CD4-positive, alpha-beta T cell treated with Interleukin-15 for 1 hour (primary cell): ENCODE measurements around the gene NOC4L.
"Not testable (repeated sequence)": the region's sequence is repeated elsewhere in the genome, so short reads cannot be mapped to it uniquely, and the experiment has no call there.

Source experiments
- DNase-seq: peaks from one replicate; pipeline ENCODE4 v3.0.0-alpha.2; 2020

NOC4L gene

GRCh38 chr12:132124766-132125425 lies 19.4 kb upstream of the NOC4L start:
- no peak for DNase-seq

- no peak for DNase-seq
Measured at GRCh38 chr12:132125736-132126135, 18.5 kb upstream of the NOC4L start.

- no peak for DNase-seq
Measured at GRCh38 chr12:132127041-132127440, 17.2 kb upstream of the NOC4L start.

GRCh38 chr12:132129007-132129406 lies 15.2 kb upstream of the NOC4L start:
- DNase-seq, result no peak

- no peak for DNase-seq
Measured at GRCh38 chr12:132130690-132131089, 13.6 kb upstream of the NOC4L start.

- DNase-seq, result no peak
Measured at GRCh38 chr12:132131229-132131628, 13.0 kb upstream of the NOC4L start.

- DNase-seq, result no peak
Measured at GRCh38 chr12:132131952-132132351, 12.3 kb upstream of the NOC4L start.

GRCh38 chr12:132132609-132133430 lies 11.4 kb upstream of the NOC4L start:
- DNase-seq, result no peak

GRCh38 chr12:132133952-132134652 lies 10.2 kb upstream of the NOC4L start:
- DNase-seq, result no peak

- DNase-seq, result not testable (repeated sequence)
Measured at GRCh38 chr12:132134653-132135183, 9.5 kb upstream of the NOC4L start.

GRCh38 chr12:132136226-132136625 lies 8.0 kb upstream of the NOC4L start:
- DNase-seq, result not testable (repeated sequence)

GRCh38 chr12:132137483-132138125 lies 6.7 kb upstream of the NOC4L start:
- no peak for DNase-seq

- DNase-seq, result no peak
Measured at GRCh38 chr12:132138941-132139871, 5.1 kb upstream of the NOC4L start.

- DNase-seq, result no peak
Measured at GRCh38 chr12:132139912-132140311, 4.3 kb upstream of the NOC4L start.

GRCh38 chr12:132140501-132140900 lies 3.8 kb upstream of the NOC4L start:
- DNase-seq, result no peak

- DNase-seq, result no peak
Measured at GRCh38 chr12:132140918-132141841, 3.1 kb upstream of the NOC4L start.

- no peak for DNase-seq
Measured at GRCh38 chr12:132141976-132142678, 2.1 kb upstream of the NOC4L start.

- DNase-seq, result no peak
Measured at GRCh38 chr12:132142679-132143335, 1.4 kb upstream of the NOC4L start.

GRCh38 chr12:132143336-132144071 lies 753 bp upstream of the NOC4L start:
- no peak for DNase-seq
